PC-9 (cell line): Measurements from ENCODE around the gene GPS1. TPM values are rescaled to one million over a fixed set of nuclear protein-coding genes. Genes with fewer than 3 reads are reported as not detected.

Experiments used
- BruUV-seq: library from RNA; stranded (reverse); fragments of 400-500 nt; replicated peaks from 2 replicates; lab custom pipeline; 2021; lab: Mats Ljungman, UMichigan
- CTCF ChIA-PET: fragments of 300-600 bp; sonication (Branson Sonifier 250); formaldehyde crosslinking; loops from one replicate; lab custom pipeline; 2022; ENCODE audit warnings: antibody characterized with exemption; lab: Charles Lee
- POLR2A ChIA-PET: fragments of 300-600 bp; sonication (Branson Sonifier 250); formaldehyde crosslinking; loops from one replicate; lab custom pipeline; 2022; ENCODE audit warnings: antibody characterized with exemption; ENCODE audit not compliant: unreplicated experiment; lab: Charles Lee
- DNase-seq, 2 experiments: peaks; one replicate each; pipeline versions ENCODE4 v3.0.0 to v3.0.0-alpha.2; 2015 to 2022; ENCODE audit warnings: mixed read lengths in 1 of 2
- H2AFZ ChIP-seq: fragments of 200-600 bp; sonication (generic); 2 replicates; pipeline ENCODE4 v1.8.1; 2017; ENCODE audit warnings: antibody characterized with exemption
- H3F3A ChIP-seq: fragments of 200-600 bp; sonication (generic); 2 replicates; pipeline ENCODE4 v1.8.1; 2017; ENCODE audit warnings: antibody characterized with exemption, mild to moderate bottlenecking, low read depth; ENCODE audit not compliant: insufficient read depth
- H3K27ac ChIP-seq: fragments of 200-600 bp; sonication (generic); 2 replicates; pipeline ENCODE4 v1.6.1; 2016; ENCODE audit warnings: mixed run types
- H3K27me3 ChIP-seq: fragments of 200-600 bp; sonication (generic); 2 replicates; pipeline ENCODE4 v1.6.1; 2016; ENCODE audit warnings: low read depth, mixed run types; ENCODE audit not compliant: insufficient read depth
- H3K36me3 ChIP-seq: fragments of 200-600 bp; sonication (generic); 2 replicates; pipeline ENCODE4 v1.6.1; 2016; ENCODE audit warnings: low read depth, mixed run types
- H3K4me1 ChIP-seq: fragments of 200-600 bp; sonication (generic); replicated peaks from 2 replicates; pipeline ENCODE4 v1.6.1; 2016; ENCODE audit warnings: mixed run types; ENCODE audit not compliant: insufficient read depth
- H3K4me2 ChIP-seq: fragments of 200-600 bp; sonication (generic); 2 replicates; pipeline ENCODE4 v1.6.1; 2017; ENCODE audit warnings: mixed run types
- H3K4me3 ChIP-seq: fragments of 200-600 bp; sonication (generic); 2 replicates; pipeline ENCODE4 v1.6.1; 2016; ENCODE audit warnings: mixed run types
- H3K79me2 ChIP-seq: fragments of 200-600 bp; sonication (generic); 2 replicates; pipeline ENCODE4 v1.6.1; 2017; ENCODE audit warnings: low read depth, mixed run types
- H3K9me2 ChIP-seq: fragments of 200-600 bp; sonication (generic); 2 replicates; pipeline ENCODE4 v1.8.1; 2017; ENCODE audit warnings: mild to moderate bottlenecking; ENCODE audit not compliant: insufficient read depth
- H3K9me3 ChIP-seq: fragments of 200-600 bp; sonication (generic); 2 replicates; pipeline ENCODE4 v1.8.1; 2016; ENCODE audit warnings: low read depth; ENCODE audit not compliant: insufficient read depth
- H4K20me1 ChIP-seq: fragments of 200-600 bp; sonication (generic); 2 replicates; pipeline ENCODE4 v1.8.1; 2017; ENCODE audit not compliant: insufficient read depth
- EZH2 ChIP-seq: fragments of 200-600 bp; sonication (generic); IDR thresholded peaks from 2 replicates; pipeline ENCODE4 v1.8.0; 2017; ENCODE audit warnings: antibody characterized with exemption, low read depth
- intact Hi-C: fragments of 100-400 bp; cut with micrococcal nuclease; formaldehyde crosslinking; loops from one replicate; pipeline ENCODE4 v1.10.0; 2022; ENCODE audit not compliant: unreplicated experiment
- total RNA-seq: library from RNA; stranded (reverse); gene quantifications from 2 replicates; pipeline ENCODE4 v1.2.3, GENCODE V29; 2021
- TF ChIP-seq, protein P1 (sequence below): fragments of 200-600 bp; sonication (generic); conservative IDR thresholded peaks from 2 replicates; pipeline ENCODE4 v1.6.1; 2017; ENCODE audit warnings: mixed run types, antibody characterized with exemption, mild to moderate bottlenecking, moderate library complexity

The GPS1 gene
- total RNA-seq, 1 experiment from 2014 or later = 121 TPM

DNA sequence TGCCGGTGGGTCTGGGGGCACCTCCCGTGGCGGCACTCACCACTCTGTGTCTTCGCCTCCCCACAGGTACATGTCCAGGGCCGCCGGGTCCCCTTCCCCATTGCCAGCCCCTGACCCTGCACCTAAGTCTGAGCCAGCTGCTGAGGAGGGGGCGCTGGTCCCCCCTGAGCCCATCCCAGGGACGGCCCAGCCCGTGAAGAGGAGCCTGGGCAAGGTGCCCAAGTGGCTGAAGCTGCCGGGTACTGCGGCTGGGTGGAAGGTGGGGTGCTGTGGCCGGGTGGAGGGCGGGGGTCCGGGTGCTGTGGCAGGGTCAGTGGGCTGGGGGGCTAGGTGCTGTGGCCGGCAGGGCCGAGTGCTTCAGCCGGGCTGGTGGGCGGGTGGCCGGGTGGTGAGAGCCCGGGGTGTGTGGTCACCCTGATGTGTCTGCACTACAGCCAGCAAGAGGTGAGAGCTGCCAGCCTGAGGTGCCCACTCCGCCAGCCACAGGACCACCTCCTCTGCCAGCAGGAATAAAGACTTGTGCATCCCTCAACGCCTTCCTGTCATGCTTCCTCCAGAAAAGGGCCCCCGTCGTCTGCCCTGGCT is 34.7 kb upstream of the GPS1 start:
- H3F3A ChIP-seq = peaks cover 6% of the 10 kb centered on the region; the same call in 1 of the 2 replicates
- no peak overlapping the region for H3K4me2 ChIP-seq
- ChIA-PET POLR2A (no interaction called here), CTCF (no interaction called here)
- intact Hi-C loops = no loop called here
- no peak overlapping the region for H3K4me3 ChIP-seq
- H3K79me2 ChIP-seq = peaks cover 6% of the 10 kb centered on the region; the same call in 1 of the 2 replicates
- H3K27me3 ChIP-seq = no peaks in the 10 kb centered on the region
- no peak for DNase-seq
- peaks cover 5% of the 10 kb centered on the region; the same call in 1 of the 2 replicates for H4K20me1 ChIP-seq
- no peaks in the 10 kb centered on the region for H3K9me2 ChIP-seq
- no peak overlapping the region for H2AFZ ChIP-seq
- H3K27ac ChIP-seq = no peak overlapping the region
- BruUV-seq = no TSS peak
- no peaks in the 10 kb centered on the region for H3K36me3 ChIP-seq
- H3K9me3 ChIP-seq = no peaks in the 10 kb centered on the region
- H3K4me1 ChIP-seq = no peaks in the 10 kb centered on the region
- TF ChIP-seq EZH2 = no peak
- TF ChIP-seq, protein P1, sequence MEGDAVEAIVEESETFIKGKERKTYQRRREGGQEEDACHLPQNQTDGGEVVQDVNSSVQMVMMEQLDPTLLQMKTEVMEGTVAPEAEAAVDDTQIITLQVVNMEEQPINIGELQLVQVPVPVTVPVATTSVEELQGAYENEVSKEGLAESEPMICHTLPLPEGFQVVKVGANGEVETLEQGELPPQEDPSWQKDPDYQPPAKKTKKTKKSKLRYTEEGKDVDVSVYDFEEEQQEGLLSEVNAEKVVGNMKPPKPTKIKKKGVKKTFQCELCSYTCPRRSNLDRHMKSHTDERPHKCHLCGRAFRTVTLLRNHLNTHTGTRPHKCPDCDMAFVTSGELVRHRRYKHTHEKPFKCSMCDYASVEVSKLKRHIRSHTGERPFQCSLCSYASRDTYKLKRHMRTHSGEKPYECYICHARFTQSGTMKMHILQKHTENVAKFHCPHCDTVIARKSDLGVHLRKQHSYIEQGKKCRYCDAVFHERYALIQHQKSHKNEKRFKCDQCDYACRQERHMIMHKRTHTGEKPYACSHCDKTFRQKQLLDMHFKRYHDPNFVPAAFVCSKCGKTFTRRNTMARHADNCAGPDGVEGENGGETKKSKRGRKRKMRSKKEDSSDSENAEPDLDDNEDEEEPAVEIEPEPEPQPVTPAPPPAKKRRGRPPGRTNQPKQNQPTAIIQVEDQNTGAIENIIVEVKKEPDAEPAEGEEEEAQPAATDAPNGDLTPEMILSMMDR = no peak

DNA sequence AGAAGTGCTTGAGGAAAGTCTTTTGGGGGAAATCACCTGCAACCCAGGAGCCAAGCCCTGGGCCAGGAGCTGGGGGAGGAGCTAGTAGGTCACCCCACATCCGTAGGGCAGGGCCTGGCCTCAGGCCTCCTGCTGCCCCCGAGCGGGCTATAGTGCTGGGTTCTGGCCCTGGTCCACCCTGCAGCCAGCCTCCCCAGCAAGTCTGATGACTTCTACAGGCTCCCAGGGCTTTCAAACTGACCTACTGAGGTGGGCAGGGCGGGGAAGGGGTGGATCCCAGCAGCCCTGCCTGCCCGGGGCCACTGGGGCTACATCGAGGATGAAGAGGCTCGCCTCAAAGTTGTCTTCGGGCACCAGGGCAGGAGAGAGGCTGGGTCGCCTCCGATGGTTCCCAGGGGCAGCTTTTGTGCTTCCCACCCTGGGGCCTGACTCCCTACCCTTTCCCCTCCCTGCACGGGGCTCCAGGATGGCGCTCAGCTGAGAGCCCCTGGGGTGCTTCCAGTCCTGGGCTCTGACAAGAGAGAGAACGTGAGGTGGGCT is 34.0 kb upstream of the GPS1 start:
- Histone ChIP-seq H3K4me2 (no peak overlapping the region), H3F3A (peaks cover 6% of the 10 kb centered on the region; the same call in 1 of the 2 replicates), H3K79me2 (peaks cover 11% of the 10 kb centered on the region; the same call in 1 of the 2 replicates), H2AFZ (no peak overlapping the region), H3K4me3 (no peak overlapping the region), H3K4me1 (no peaks in the 10 kb centered on the region), H3K27ac (no peak overlapping the region), H4K20me1 (peaks cover 5% of the 10 kb centered on the region; the same call in 1 of the 2 replicates), H3K9me2 (no peaks in the 10 kb centered on the region), H3K9me3 (no peaks in the 10 kb centered on the region), H3K27me3 (no peaks in the 10 kb centered on the region), H3K36me3 (no peaks in the 10 kb centered on the region)
- ChIA-PET POLR2A (no interaction called here), CTCF (no interaction called here)
- intact Hi-C loops = no loop called here
- DNase-seq = no peak
- TF ChIP-seq, protein P1 = no peak
- no peak for TF ChIP-seq EZH2
- no TSS peak for BruUV-seq

DNA sequence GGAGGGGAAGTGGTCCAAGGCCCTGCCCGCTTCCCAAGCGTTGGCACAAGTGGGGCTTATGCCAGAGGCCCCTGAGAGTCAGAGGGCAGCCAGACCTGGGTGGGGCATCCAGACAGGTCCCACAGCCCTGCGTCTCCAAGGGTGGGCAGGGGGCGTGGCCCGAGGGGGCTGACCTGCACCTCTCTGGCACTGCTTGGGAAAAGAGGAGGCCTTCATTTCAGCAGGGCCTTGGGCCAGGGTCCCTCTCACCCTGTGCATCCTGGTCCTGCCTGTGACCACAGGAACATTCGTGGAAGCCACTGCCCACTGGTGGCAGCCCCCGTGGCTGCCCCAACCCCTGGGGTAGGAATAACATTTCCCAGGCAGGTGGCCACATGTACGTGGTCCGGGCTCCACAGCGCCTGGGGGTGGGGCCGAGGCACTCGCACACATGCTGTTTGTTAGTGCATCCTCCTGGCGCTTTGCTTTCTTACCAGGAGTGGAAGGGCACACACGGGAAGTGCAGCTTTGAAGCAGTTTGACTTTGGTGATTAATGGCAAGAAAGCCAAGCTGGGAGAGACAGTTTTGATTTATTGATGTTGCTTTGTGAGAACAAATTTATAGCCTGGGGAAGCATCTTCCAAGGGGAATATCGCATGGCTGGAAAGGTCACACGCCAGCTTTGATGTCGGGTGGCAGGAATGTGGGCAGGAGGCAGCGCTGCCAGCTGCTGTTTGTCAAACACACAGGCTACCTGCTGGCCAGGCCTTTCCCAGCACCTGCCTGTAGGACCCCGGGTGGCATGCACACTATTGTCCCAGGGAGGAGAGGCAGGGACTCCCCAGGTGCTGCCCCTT is 33.3 kb upstream of the GPS1 start:
- DNase-seq = no peak
- Histone ChIP-seq H3K27me3 (no peaks in the 10 kb centered on the region), H3K27ac (no peak overlapping the region), H3F3A (peaks cover 6% of the 10 kb centered on the region; the same call in 1 of the 2 replicates), H3K9me2 (no peaks in the 10 kb centered on the region), H3K4me1 (no peaks in the 10 kb centered on the region), H3K4me3 (no peak overlapping the region), H3K79me2 (peaks cover 11% of the 10 kb centered on the region; the same call in 1 of the 2 replicates), H3K36me3 (no peaks in the 10 kb centered on the region), H2AFZ (no peak overlapping the region), H3K9me3 (no peaks in the 10 kb centered on the region), H3K4me2 (no peak overlapping the region), H4K20me1 (peaks cover 5% of the 10 kb centered on the region; the same call in 1 of the 2 replicates)
- ChIA-PET CTCF (interaction anchor here (0.8 kb wide), 1 partner anchor 56 kb away, joined by 4 read pairs; no protein-coding TSS in a partner anchor), POLR2A (no interaction called here)
- intact Hi-C loops = no loop called here
- no TSS peak for BruUV-seq
- no peak for TF ChIP-seq EZH2
- TF ChIP-seq, protein P1 = no peak
